ENCODE results near the gene ADAM22. TPM values are rescaled to one million over a fixed set of nuclear protein-coding genes. Genes with fewer than 3 reads are reported as not detected.

ADAM22 gene
- total RNA-seq, 1 donor from 2014 or later = 1.6 TPM

GRCh38 chr7:88200261-88200660, 266.2 kb downstream of the ADAM22 start:
- Mint-ChIP-seq H3K27me3 (ENCODE audit: low read depth) (no peaks in the 10 kb centered on the region), H3K4me3 (ENCODE audit: unreplicated experiment) (no peak overlapping the region), H3K27ac (ENCODE audit: unreplicated experiment) (no peak overlapping the region), H3K9me3 (ENCODE audit: low read depth) (no peaks in the 10 kb centered on the region), H3K36me3 (ENCODE audit: low read depth) (peaks cover 15% of the 10 kb centered on the region), H3K4me1 (ENCODE audit: low read depth) (no peaks in the 10 kb centered on the region)
- TF ChIP-seq CTCF (IDR thresholded peaks at IDR 0.05) = no peak
- no peak for DNase-seq (ENCODE audit: low spot score)

GRCh38 chr7:88200789-88201188, 266.7 kb downstream of the ADAM22 start:
- Mint-ChIP-seq H3K9me3 (ENCODE audit: low read depth) (no peaks in the 10 kb centered on the region), H3K4me3 (ENCODE audit: unreplicated experiment) (no peak overlapping the region), H3K27ac (ENCODE audit: unreplicated experiment) (no peak overlapping the region), H3K4me1 (ENCODE audit: low read depth) (no peaks in the 10 kb centered on the region), H3K36me3 (ENCODE audit: low read depth) (peaks cover 16% of the 10 kb centered on the region), H3K27me3 (ENCODE audit: low read depth) (no peaks in the 10 kb centered on the region)
- DNase-seq (ENCODE audit: low spot score) = no peak
- no peak for TF ChIP-seq CTCF (IDR thresholded peaks at IDR 0.05)

- peaks cover 20% of the 10 kb centered on the region for H3K36me3 Mint-ChIP-seq (ENCODE audit: low read depth)
- H3K4me3 Mint-ChIP-seq (ENCODE audit: unreplicated experiment) = no peak overlapping the region
- no peak for TF ChIP-seq CTCF (IDR thresholded peaks at IDR 0.05)
- H3K27me3 Mint-ChIP-seq (ENCODE audit: low read depth) = no peaks in the 10 kb centered on the region
- no peaks in the 10 kb centered on the region for H3K9me3 Mint-ChIP-seq (ENCODE audit: low read depth)
- DNase-seq (ENCODE audit: low spot score) = no peak
- peak overlapping the region; percentile 3 for H3K27ac Mint-ChIP-seq (ENCODE audit: unreplicated experiment)
- H3K4me1 Mint-ChIP-seq (ENCODE audit: low read depth) = no peaks in the 10 kb centered on the region
These were observed 267.3 kb downstream of the ADAM22 start for GRCh38 chr7:88201305-88201704.

- no peak for TF ChIP-seq CTCF (IDR thresholded peaks at IDR 0.05)
- no peak for DNase-seq (ENCODE audit: low spot score)
- Mint-ChIP-seq H3K4me1 (ENCODE audit: low read depth) (no peaks in the 10 kb centered on the region), H3K9me3 (ENCODE audit: low read depth) (no peaks in the 10 kb centered on the region), H3K36me3 (ENCODE audit: low read depth) (peaks cover 25% of the 10 kb centered on the region), H3K27me3 (ENCODE audit: low read depth) (no peaks in the 10 kb centered on the region), H3K4me3 (ENCODE audit: unreplicated experiment) (no peak overlapping the region), H3K27ac (ENCODE audit: unreplicated experiment) (no peak overlapping the region)
These were observed 268.2 kb downstream of the ADAM22 start for GRCh38 chr7:88202278-88202677.

- Mint-ChIP-seq H3K4me1 (ENCODE audit: low read depth) (no peaks in the 10 kb centered on the region), H3K4me3 (ENCODE audit: unreplicated experiment) (no peak overlapping the region), H3K27ac (ENCODE audit: unreplicated experiment) (no peak overlapping the region), H3K36me3 (ENCODE audit: low read depth) (peaks cover 29% of the 10 kb centered on the region), H3K9me3 (ENCODE audit: low read depth) (no peaks in the 10 kb centered on the region), H3K27me3 (ENCODE audit: low read depth) (no peaks in the 10 kb centered on the region)
- no peak for DNase-seq (ENCODE audit: low spot score)
- no peak for TF ChIP-seq CTCF (IDR thresholded peaks at IDR 0.05)
These were observed 268.7 kb downstream of the ADAM22 start for GRCh38 chr7:88202799-88203198.
